ENCODE measurements around the gene NDST1. TPM values are rescaled to one million over a fixed set of nuclear protein-coding genes. Genes with fewer than 3 reads are reported as not detected.

The NDST1 gene
- total RNA-seq, 1 donor from 2014 or later, result 19.3 TPM

GRCh38 chr5:150497989-150498317 lies 10.0 kb upstream of the NDST1 start:
- Histone ChIP-seq H3K36me3 (ENCODE audit: control insufficient read depth in 3 of 3, insufficient read depth in 3 of 3, low read length in 3 of 3) (peaks cover 0 to 2% (median 0%) of the 10 kb centered on the region in 3 donors), H3K27ac (ENCODE audit: low read depth, low read length) (peak overlapping the region; percentile 50), H3K4me1 (ENCODE audit: control insufficient read depth in 3 of 3, insufficient read depth in 3 of 3, low read length in 3 of 3) (peaks cover 64 to 66% (median 65%) of the 10 kb centered on the region in 3 donors), H3K9ac (ENCODE audit: low read depth in 1 of 3, low read length in 3 of 3) (peak overlapping the region in 2 of 3 donors; percentile 21 to 62), H3K4me3 (ENCODE audit: low read length in 3 of 3) (peak overlapping the region in 1 of 3 donors; percentile 41), H3K27me3 (ENCODE audit: control insufficient read depth in 3 of 3, insufficient read depth in 3 of 3, low read length in 3 of 3) (no peaks in the 10 kb centered on the region), H3K9me3 (ENCODE audit: control insufficient read depth in 3 of 3, low read length in 3 of 3) (no peaks in the 10 kb centered on the region)

GRCh38 chr5:150498501-150498900 lies 9.4 kb upstream of the NDST1 start:
- Histone ChIP-seq H3K9ac (ENCODE audit: low read depth in 1 of 3, low read length in 3 of 3) (peak overlapping the region in 2 of 3 donors; percentile 38 to 62), H3K4me1 (ENCODE audit: control insufficient read depth in 3 of 3, insufficient read depth in 3 of 3, low read length in 3 of 3) (peaks cover 69 to 72% (median 70%) of the 10 kb centered on the region in 3 donors), H3K4me3 (ENCODE audit: low read length in 3 of 3) (peak overlapping the region in 2 of 3 donors; percentile 13 to 15), H3K9me3 (ENCODE audit: control insufficient read depth in 3 of 3, low read length in 3 of 3) (no peaks in the 10 kb centered on the region), H3K27ac (ENCODE audit: low read depth, low read length) (peak overlapping the region; percentile 50), H3K36me3 (ENCODE audit: control insufficient read depth in 3 of 3, insufficient read depth in 3 of 3, low read length in 3 of 3) (peaks cover 0 to 2% (median 0%) of the 10 kb centered on the region in 3 donors), H3K27me3 (ENCODE audit: control insufficient read depth in 3 of 3, insufficient read depth in 3 of 3, low read length in 3 of 3) (no peaks in the 10 kb centered on the region)

DNA sequence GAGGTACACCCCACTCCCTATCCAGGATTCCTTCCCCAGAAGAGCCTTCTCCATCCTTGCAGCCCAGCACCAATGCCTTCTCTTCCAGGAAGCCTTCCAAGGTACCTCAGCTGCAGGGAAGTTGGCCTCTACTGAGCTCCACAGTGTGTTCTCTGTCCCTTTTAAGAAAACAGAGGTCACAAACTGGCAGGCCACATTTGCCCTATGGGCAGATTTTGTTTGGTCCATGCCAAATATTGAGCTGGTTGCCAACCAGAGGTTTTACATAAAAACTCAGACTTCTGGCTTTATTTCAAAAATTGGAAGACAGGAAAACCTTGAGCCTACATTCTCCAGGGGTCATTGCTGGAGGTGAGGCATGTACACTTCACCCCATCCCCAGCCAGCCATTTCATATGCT lies 9.0 kb upstream of the NDST1 start:
- Histone ChIP-seq H3K27ac (ENCODE audit: low read depth, low read length) (peak overlapping the region; percentile 50), H3K9ac (ENCODE audit: low read depth in 1 of 3, low read length in 3 of 3) (peak overlapping the region in 1 of 3 donors; percentile 38), H3K36me3 (ENCODE audit: control insufficient read depth in 3 of 3, insufficient read depth in 3 of 3, low read length in 3 of 3) (peaks cover 0 to 2% (median 0%) of the 10 kb centered on the region in 3 donors), H3K4me1 (ENCODE audit: control insufficient read depth in 3 of 3, insufficient read depth in 3 of 3, low read length in 3 of 3) (peaks cover 73 to 77% (median 74%) of the 10 kb centered on the region in 3 donors), H3K27me3 (ENCODE audit: control insufficient read depth in 3 of 3, insufficient read depth in 3 of 3, low read length in 3 of 3) (no peaks in the 10 kb centered on the region), H3K4me3 (ENCODE audit: low read length in 3 of 3) (no peak overlapping the region), H3K9me3 (ENCODE audit: control insufficient read depth in 3 of 3, low read length in 3 of 3) (no peaks in the 10 kb centered on the region)

DNA sequence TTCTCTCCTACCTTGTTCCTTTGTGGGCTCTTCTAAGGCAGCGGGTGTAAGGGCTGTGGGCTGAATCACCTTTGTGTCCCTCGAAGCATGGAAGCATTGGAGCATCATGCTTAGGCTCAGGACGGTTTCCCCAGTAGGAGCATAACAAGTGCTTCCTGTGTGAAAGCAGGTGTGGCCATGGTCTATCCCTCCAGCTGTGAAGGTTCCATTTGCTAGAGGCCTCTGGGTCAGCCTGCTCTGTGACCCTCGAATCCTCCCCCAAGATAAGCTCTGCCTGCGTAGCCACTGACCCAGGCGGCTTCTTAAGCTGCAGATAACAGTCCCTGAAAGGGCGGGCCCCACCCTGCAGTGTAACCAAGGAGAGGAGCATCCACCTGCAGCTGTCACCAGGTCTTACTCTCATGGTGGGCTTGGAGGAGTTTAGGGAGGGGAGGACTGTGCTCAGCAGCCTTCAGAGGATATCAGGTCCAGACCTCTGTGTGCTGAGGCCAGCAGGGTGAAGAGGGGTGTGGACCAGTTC lies 8.4 kb upstream of the NDST1 start:
- H3K27me3 ChIP-seq (ENCODE audit: control insufficient read depth in 3 of 3, insufficient read depth in 3 of 3, low read length in 3 of 3), result no peaks in the 10 kb centered on the region
- H3K9ac ChIP-seq (ENCODE audit: low read depth in 1 of 3, low read length in 3 of 3), result no peak overlapping the region
- no peak overlapping the region for H3K27ac ChIP-seq (ENCODE audit: low read depth, low read length)
- H3K4me3 ChIP-seq (ENCODE audit: low read length in 3 of 3), result no peak overlapping the region
- H3K9me3 ChIP-seq (ENCODE audit: control insufficient read depth in 3 of 3, low read length in 3 of 3), result no peaks in the 10 kb centered on the region
- peaks cover 0 to 2% (median 0%) of the 10 kb centered on the region in 3 donors for H3K36me3 ChIP-seq (ENCODE audit: control insufficient read depth in 3 of 3, insufficient read depth in 3 of 3, low read length in 3 of 3)
- H3K4me1 ChIP-seq (ENCODE audit: control insufficient read depth in 3 of 3, insufficient read depth in 3 of 3, low read length in 3 of 3), result peaks cover 79 to 82% (median 80%) of the 10 kb centered on the region in 3 donors

DNA sequence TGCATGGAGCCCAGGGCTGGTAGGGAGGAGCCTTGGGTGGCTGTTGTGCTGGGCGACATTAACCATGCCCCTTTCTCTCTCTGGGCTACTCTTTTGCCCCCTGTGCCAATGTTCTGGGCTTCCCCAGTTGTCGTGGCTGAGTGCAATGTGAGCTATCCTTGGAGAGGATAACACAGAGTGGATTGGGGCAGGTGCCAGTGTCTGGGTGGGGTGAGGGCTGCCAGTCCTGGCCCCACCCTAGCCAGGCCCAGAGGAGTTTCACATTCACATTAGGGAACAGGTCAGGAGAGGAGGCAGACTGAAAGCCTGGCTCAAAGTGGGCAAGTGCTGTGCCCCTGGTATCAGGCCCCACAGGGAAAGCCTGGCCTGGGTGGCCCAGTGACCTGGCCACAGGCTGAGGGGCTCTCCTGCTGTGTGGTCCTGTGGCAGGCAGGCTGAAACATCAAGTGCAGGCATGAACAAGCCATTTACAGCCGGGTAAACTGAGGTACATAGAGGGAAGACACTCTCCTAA lies 7.5 kb upstream of the NDST1 start:
- H3K27me3 ChIP-seq (ENCODE audit: control insufficient read depth in 3 of 3, insufficient read depth in 3 of 3, low read length in 3 of 3), result no peaks in the 10 kb centered on the region
- no peaks in the 10 kb centered on the region for H3K9me3 ChIP-seq (ENCODE audit: control insufficient read depth in 3 of 3, low read length in 3 of 3)
- H3K4me3 ChIP-seq (ENCODE audit: low read length in 3 of 3), result peak overlapping the region; percentile 43 to 48 (median 45)
- peak overlapping the region; percentile 63 to 72 (median 71) for H3K9ac ChIP-seq (ENCODE audit: low read depth in 1 of 3, low read length in 3 of 3)
- H3K4me1 ChIP-seq (ENCODE audit: control insufficient read depth in 3 of 3, insufficient read depth in 3 of 3, low read length in 3 of 3), result peaks cover 88 to 91% (median 89%) of the 10 kb centered on the region in 3 donors
- peak overlapping the region; percentile 80 for H3K27ac ChIP-seq (ENCODE audit: low read depth, low read length)
- peaks cover 0 to 2% (median 0%) of the 10 kb centered on the region in 3 donors for H3K36me3 ChIP-seq (ENCODE audit: control insufficient read depth in 3 of 3, insufficient read depth in 3 of 3, low read length in 3 of 3)

DNA sequence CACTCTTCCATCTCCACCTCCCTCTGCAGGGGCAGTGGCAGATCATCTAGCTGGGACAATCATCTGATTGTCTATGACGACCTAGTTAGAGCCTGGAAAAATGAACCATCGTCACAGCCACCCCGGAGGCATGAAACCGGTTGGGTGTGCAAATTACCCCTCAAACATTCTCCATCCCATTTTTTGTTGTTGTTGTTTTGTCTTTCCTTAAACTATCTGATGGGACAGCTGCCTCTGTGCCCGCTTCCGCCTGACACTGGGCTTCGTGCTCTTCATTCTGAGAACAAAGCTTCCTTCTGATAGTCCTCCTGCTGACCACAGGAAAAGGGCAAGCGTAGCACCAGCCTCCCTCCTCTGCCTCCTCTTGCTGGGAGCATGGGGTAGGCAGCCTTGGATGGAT lies 7.0 kb upstream of the NDST1 start:
- peak overlapping the region; percentile 80 for H3K27ac ChIP-seq (ENCODE audit: low read depth, low read length)
- peaks cover 93 to 96% (median 94%) of the 10 kb centered on the region in 3 donors for H3K4me1 ChIP-seq (ENCODE audit: control insufficient read depth in 3 of 3, insufficient read depth in 3 of 3, low read length in 3 of 3)
- H3K9me3 ChIP-seq (ENCODE audit: control insufficient read depth in 3 of 3, low read length in 3 of 3), result no peaks in the 10 kb centered on the region
- H3K4me3 ChIP-seq (ENCODE audit: low read length in 3 of 3), result no peak overlapping the region
- H3K9ac ChIP-seq (ENCODE audit: low read depth in 1 of 3, low read length in 3 of 3), result peak overlapping the region; percentile 63 to 72 (median 71)
- no peaks in the 10 kb centered on the region for H3K27me3 ChIP-seq (ENCODE audit: control insufficient read depth in 3 of 3, insufficient read depth in 3 of 3, low read length in 3 of 3)
- H3K36me3 ChIP-seq (ENCODE audit: control insufficient read depth in 3 of 3, insufficient read depth in 3 of 3, low read length in 3 of 3), result no peaks in the 10 kb centered on the region

DNA sequence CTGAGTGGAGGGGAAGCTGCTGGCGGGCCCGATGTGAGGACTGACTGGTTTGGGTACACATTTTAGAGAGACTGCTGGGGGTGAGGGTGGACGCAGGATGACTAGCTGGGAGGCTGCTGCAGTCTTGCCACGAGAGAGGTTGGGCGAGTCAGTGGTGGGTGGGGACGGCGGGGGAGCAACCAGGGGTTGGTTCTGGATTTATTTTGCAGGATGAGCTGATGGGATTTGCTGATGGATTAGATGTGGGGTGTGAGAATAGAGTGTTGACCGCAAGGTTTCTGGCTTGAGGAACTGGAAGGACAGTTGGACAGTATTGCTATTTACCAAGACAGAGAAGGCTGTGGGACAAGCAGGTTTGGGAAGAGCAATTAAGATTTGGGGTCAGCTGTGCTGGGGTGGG lies 5.8 kb upstream of the NDST1 start:
- Histone ChIP-seq H3K36me3 (ENCODE audit: control insufficient read depth in 3 of 3, insufficient read depth in 3 of 3, low read length in 3 of 3) (no peaks in the 10 kb centered on the region), H3K27me3 (ENCODE audit: control insufficient read depth in 3 of 3, insufficient read depth in 3 of 3, low read length in 3 of 3) (no peaks in the 10 kb centered on the region), H3K9ac (ENCODE audit: low read depth in 1 of 3, low read length in 3 of 3) (peak overlapping the region in 1 of 3 donors; percentile 33), H3K27ac (ENCODE audit: low read depth, low read length) (no peak overlapping the region), H3K9me3 (ENCODE audit: control insufficient read depth in 3 of 3, low read length in 3 of 3) (no peaks in the 10 kb centered on the region), H3K4me3 (ENCODE audit: low read length in 3 of 3) (no peak overlapping the region), H3K4me1 (ENCODE audit: control insufficient read depth in 3 of 3, insufficient read depth in 3 of 3, low read length in 3 of 3) (peaks cover 97 to 100% (median 99%) of the 10 kb centered on the region in 3 donors)

DNA sequence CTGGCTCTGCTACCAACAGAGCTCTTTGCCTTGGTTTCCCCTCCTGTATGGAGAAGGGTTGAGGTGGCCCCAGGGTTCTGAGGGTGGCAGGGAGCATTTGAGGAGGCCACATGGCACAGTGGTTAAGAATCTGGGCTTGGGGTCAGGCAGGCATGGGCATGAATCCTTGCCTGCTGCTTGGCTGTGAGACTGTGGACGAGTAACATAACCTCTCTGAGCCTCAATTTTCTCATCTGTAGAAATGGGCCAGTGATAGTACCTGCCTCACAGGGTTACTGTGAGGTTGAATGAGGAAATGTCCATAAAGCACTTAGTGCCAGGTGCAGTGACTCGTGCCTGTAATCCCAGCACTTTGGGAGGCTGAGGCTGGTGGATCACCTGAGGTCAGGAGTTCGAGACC lies 5.1 kb upstream of the NDST1 start:
- Histone ChIP-seq H3K27ac (ENCODE audit: low read depth, low read length) (no peak overlapping the region), H3K9ac (ENCODE audit: low read depth in 1 of 3, low read length in 3 of 3) (no peak overlapping the region), H3K4me1 (ENCODE audit: control insufficient read depth in 3 of 3, insufficient read depth in 3 of 3, low read length in 3 of 3) (peaks cover 97 to 100% (median 99%) of the 10 kb centered on the region in 3 donors), H3K4me3 (ENCODE audit: low read length in 3 of 3) (no peak overlapping the region), H3K27me3 (ENCODE audit: control insufficient read depth in 3 of 3, insufficient read depth in 3 of 3, low read length in 3 of 3) (no peaks in the 10 kb centered on the region), H3K36me3 (ENCODE audit: control insufficient read depth in 3 of 3, insufficient read depth in 3 of 3, low read length in 3 of 3) (no peaks in the 10 kb centered on the region), H3K9me3 (ENCODE audit: control insufficient read depth in 3 of 3, low read length in 3 of 3) (no peaks in the 10 kb centered on the region)

- no peak overlapping the region for H3K4me3 ChIP-seq (ENCODE audit: low read length in 3 of 3)
- no peaks in the 10 kb centered on the region for H3K27me3 ChIP-seq (ENCODE audit: control insufficient read depth in 3 of 3, insufficient read depth in 3 of 3, low read length in 3 of 3)
- H3K4me1 ChIP-seq (ENCODE audit: control insufficient read depth in 3 of 3, insufficient read depth in 3 of 3, low read length in 3 of 3), result peaks cover 97 to 100% (median 99%) of the 10 kb centered on the region in 3 donors
- H3K36me3 ChIP-seq (ENCODE audit: control insufficient read depth in 3 of 3, insufficient read depth in 3 of 3, low read length in 3 of 3), result no peaks in the 10 kb centered on the region
- no peaks in the 10 kb centered on the region for H3K9me3 ChIP-seq (ENCODE audit: control insufficient read depth in 3 of 3, low read length in 3 of 3)
- H3K27ac ChIP-seq (ENCODE audit: low read depth, low read length), result peak overlapping the region; percentile 83
- H3K9ac ChIP-seq (ENCODE audit: low read depth in 1 of 3, low read length in 3 of 3), result peak overlapping the region; percentile 35 to 74 (median 54)
Observed at GRCh38 chr5:150503386-150503785, 4.5 kb upstream of the NDST1 start.

DNA sequence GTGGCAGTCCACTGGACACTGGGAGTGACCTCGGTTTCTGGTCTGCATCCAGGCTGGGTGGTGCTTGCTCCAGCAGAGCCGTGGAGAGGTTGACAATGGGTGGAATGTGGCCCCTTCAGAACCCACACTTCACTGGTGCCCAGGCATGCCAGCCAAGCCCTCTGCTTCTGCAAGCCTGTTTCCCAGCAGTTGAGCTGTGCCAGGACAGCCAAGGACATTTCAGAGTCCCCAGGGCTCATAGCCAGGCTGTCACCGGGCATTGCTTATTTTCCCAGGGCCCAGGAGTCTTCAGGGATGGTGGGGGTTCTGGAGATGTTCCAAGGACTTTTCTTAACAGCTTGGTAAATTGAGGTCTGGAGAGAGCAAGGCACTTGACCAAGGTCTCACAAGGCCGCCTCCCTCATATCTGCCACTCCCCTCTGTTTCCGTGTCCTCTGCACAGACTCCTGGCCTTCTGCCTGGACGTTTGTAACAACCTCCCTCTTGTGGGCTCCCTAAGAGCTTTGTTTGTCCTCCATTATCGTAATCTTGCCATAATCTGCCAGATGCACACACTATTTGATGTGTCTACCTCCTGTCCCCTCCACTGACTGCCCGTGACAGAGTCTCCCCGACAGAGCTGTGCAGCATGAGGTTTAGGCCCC lies 3.8 kb upstream of the NDST1 start:
- Histone ChIP-seq H3K27me3 (ENCODE audit: control insufficient read depth in 3 of 3, insufficient read depth in 3 of 3, low read length in 3 of 3) (no peaks in the 10 kb centered on the region), H3K4me1 (ENCODE audit: control insufficient read depth in 3 of 3, insufficient read depth in 3 of 3, low read length in 3 of 3) (peaks cover 97 to 100% (median 99%) of the 10 kb centered on the region in 3 donors), H3K9ac (ENCODE audit: low read depth in 1 of 3, low read length in 3 of 3) (peak overlapping the region; percentile 35 to 74 (median 54)), H3K4me3 (ENCODE audit: low read length in 3 of 3) (peak overlapping the region in 1 of 3 donors; percentile 36), H3K27ac (ENCODE audit: low read depth, low read length) (peak overlapping the region; percentile 83), H3K36me3 (ENCODE audit: control insufficient read depth in 3 of 3, insufficient read depth in 3 of 3, low read length in 3 of 3) (no peaks in the 10 kb centered on the region), H3K9me3 (ENCODE audit: control insufficient read depth in 3 of 3, low read length in 3 of 3) (no peaks in the 10 kb centered on the region)
